ENCODE measurements around the gene ZNF780B.

The ZNF780B gene

GRCh38 chr19:39983695-39984300, 72.2 kb downstream of the ZNF780B start:
- Histone ChIP-seq H3K36me3 (ENCODE audit: insufficient read depth, low read length) (peaks cover 54% of the 10 kb centered on the region), H3F3A (ENCODE audit: insufficient read depth, low read length) (no peaks in the 10 kb centered on the region), H3K4me2 (ENCODE audit: low read length) (no peak overlapping the region), H3K4me3 (ENCODE audit: low read depth, low read length, poor library complexity, severe bottlenecking) (no peak overlapping the region), H3K9ac (ENCODE audit: low read length) (no peak overlapping the region), H2AFZ (ENCODE audit: low read length) (no peak overlapping the region), H3K9me3 (ENCODE audit: low read length) (peaks cover 38% of the 10 kb centered on the region), H3K27ac (ENCODE audit: low read depth, low read length, poor library complexity, severe bottlenecking) (no peak overlapping the region), H3K4me1 (ENCODE audit: insufficient read depth, low read length, severe bottlenecking) (no peaks in the 10 kb centered on the region), H3K79me2 (ENCODE audit: insufficient read depth, low read length) (peaks cover 39% of the 10 kb centered on the region), H3K27me3 (ENCODE audit: insufficient read depth, low read length) (no peaks in the 10 kb centered on the region), H3K9me2 (ENCODE audit: low read depth, low read length) (no peaks in the 10 kb centered on the region), H4K20me1 (ENCODE audit: insufficient read depth, low read length) (no peaks in the 10 kb centered on the region)
- TF ChIP-seq CTCF (IDR thresholded peaks at IDR 0.05; ENCODE audit: low read length): no peak
- TF ChIP-seq EZH2 (IDR thresholded peaks at IDR 0.05; ENCODE audit: borderline replicate concordance, low read length): no peak

- Histone ChIP-seq H3K27me3 (ENCODE audit: insufficient read depth, low read length) (no peaks in the 10 kb centered on the region), H3K9me3 (ENCODE audit: low read length) (peaks cover 38% of the 10 kb centered on the region), H3K4me3 (ENCODE audit: low read depth, low read length, poor library complexity, severe bottlenecking) (no peak overlapping the region), H3K79me2 (ENCODE audit: insufficient read depth, low read length) (peaks cover 30% of the 10 kb centered on the region), H3K27ac (ENCODE audit: low read depth, low read length, poor library complexity, severe bottlenecking) (no peak overlapping the region), H3K4me1 (ENCODE audit: insufficient read depth, low read length, severe bottlenecking) (no peaks in the 10 kb centered on the region), H3K36me3 (ENCODE audit: insufficient read depth, low read length) (peaks cover 63% of the 10 kb centered on the region), H3K4me2 (ENCODE audit: low read length) (no peak overlapping the region), H3K9ac (ENCODE audit: low read length) (no peak overlapping the region), H3F3A (ENCODE audit: insufficient read depth, low read length) (no peaks in the 10 kb centered on the region), H4K20me1 (ENCODE audit: insufficient read depth, low read length) (no peaks in the 10 kb centered on the region), H3K9me2 (ENCODE audit: low read depth, low read length) (no peaks in the 10 kb centered on the region), H2AFZ (ENCODE audit: low read length) (no peak overlapping the region)
- TF ChIP-seq EZH2 (IDR thresholded peaks at IDR 0.05; ENCODE audit: borderline replicate concordance, low read length): no peak
- no peak for TF ChIP-seq CTCF (IDR thresholded peaks at IDR 0.05; ENCODE audit: low read length)
Measured at GRCh38 chr19:39982883-39983282, 73.1 kb downstream of the ZNF780B start.
